Choroid plexus epithelial cell (primary cell): Measurements from ENCODE around the gene IGFBP5.

ENCODE experiments used
- DNase-seq: peaks from one replicate; pipeline ENCODE4 v3.0.0-alpha.2; 2010; ENCODE audit warnings: low read depth
- H3K4me3 ChIP-seq: 2 replicates; pipeline ENCODE4 v1.5.1; 2011; ENCODE audit warnings: low read depth, mild to moderate bottlenecking, control low read depth, low read length, moderate library complexity
- TF ChIP-seq, protein P1 (sequence below): conservative IDR thresholded peaks from 2 replicates; pipeline ENCODE4 v1.5.1; 2011; ENCODE audit warnings: low read depth, mild to moderate bottlenecking, control low read depth, inconsistent platforms, low read length, moderate library complexity

IGFBP5 gene

DNA sequence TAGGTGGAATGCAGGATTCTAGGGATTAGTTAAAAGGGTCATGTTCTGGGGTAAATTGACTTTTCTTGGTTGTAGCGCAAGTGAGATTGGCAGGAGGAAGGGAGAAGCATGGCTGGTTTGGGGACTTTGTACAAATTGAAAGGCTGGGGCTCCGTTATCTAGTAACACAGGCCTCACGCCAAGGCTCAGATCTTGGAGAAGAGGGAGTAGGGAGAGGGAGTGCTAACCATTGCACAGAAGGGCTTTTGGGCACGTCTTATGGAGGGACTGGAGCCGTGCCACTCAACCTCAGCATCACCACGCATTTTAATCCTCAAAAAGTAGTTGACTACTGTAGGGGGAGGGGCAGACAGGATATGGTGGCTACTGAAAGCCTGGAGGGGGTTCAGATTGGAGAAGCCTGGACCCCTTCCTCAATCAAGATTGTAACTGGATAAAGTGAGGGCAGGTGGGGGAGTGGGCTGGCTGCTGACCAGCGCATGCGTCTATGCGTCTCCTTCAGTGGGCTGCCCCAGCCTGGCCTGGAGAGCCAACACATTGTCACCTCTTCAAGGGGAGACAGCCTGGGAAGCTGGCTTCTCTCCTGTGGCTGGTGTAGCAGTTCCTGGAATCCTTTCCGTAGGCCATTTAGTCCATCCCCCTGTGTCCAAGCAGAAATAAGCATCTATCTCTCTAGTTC is 14.3 kb downstream of the IGFBP5 start:
- H3K4me3 ChIP-seq, result no peak overlapping the region
- TF ChIP-seq, protein P1, sequence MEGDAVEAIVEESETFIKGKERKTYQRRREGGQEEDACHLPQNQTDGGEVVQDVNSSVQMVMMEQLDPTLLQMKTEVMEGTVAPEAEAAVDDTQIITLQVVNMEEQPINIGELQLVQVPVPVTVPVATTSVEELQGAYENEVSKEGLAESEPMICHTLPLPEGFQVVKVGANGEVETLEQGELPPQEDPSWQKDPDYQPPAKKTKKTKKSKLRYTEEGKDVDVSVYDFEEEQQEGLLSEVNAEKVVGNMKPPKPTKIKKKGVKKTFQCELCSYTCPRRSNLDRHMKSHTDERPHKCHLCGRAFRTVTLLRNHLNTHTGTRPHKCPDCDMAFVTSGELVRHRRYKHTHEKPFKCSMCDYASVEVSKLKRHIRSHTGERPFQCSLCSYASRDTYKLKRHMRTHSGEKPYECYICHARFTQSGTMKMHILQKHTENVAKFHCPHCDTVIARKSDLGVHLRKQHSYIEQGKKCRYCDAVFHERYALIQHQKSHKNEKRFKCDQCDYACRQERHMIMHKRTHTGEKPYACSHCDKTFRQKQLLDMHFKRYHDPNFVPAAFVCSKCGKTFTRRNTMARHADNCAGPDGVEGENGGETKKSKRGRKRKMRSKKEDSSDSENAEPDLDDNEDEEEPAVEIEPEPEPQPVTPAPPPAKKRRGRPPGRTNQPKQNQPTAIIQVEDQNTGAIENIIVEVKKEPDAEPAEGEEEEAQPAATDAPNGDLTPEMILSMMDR, result no peak
- DNase-seq, result no peak

DNA sequence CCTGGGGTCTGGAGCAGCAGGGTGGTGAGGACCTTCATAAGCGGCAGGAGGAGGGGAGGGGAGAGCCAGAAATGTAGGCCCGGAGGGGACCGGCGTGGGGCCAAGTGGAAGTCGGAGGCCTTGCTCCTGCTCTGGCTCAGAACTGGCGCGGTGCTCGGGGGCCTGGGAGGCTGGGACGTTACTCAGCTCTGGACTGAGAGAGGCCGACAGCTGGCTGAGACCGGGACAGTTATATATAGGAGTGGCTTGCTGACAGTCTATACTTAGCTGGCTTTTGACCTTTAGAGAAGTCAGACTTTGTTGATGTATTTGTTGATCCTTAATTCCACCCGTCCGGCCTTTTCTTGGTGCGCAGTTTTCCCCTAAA is 15.7 kb downstream of the IGFBP5 start:
- DNase-seq, result no peak
- no peak overlapping the region for H3K4me3 ChIP-seq
- TF ChIP-seq, protein P1, result no peak

DNA sequence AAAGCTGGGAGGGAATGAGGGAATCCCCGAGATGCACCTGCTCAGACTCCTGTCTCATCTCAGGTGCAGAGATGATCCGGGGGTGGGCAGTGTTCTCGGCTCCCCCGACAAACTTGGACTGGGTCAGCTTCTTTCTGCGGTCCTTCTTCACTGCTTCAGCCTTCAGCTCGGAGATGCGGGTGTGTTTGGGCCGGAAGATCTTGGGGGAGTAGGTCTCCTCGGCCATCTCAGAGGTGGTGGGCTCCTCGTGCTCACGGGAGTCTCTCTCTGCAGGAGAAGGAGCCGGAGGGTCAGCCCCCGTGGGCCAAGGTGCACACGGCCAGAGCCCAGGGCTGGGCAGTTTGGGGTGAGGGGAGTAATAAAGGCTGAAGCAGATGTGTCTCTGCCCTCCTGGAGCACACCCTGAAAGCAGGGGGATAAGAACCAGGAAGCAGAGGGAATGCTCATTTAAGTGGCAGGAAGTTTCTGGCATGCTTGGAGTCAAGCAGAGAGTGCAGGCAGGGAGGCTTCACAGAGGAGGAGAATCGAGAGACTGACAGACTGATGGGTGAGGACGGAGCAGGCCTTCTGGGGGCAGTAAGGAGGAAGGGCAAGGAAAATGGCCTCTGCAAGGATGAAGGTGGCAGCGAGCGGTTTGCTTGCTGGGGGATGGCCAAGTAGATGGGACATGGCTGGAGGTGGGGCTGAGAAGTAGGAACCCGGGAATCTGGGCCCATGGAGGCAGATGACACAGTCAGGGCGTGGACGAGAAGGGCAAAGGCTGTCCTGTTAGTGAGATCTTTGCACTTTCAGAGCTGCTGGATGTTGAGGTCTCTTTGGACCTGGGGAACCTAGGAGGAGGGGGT is 16.3 kb downstream of the IGFBP5 start:
- no peak overlapping the region for H3K4me3 ChIP-seq
- no peak for DNase-seq
- TF ChIP-seq, protein P1, result no peak

DNA sequence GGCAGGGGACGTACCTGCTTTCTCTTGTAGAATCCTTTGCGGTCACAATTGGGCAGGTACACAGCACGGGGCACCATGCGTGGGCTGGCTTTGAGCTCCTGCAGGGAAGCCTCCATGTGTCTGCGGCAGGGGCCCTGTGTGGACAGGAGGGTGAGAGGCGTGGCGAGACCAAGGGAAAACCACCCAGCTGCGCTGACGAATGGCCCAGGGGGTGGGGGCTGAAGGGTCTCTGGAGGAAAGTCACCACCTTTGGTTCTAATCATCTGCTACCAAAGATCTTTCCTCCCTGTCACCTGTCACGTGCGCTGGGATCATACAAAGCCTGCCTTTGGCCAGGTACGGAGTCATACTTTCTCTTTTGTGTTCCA is 17.3 kb downstream of the IGFBP5 start:
- TF ChIP-seq, protein P1, result no peak
- H3K4me3 ChIP-seq, result no peak overlapping the region
- DNase-seq, result no peak

DNA sequence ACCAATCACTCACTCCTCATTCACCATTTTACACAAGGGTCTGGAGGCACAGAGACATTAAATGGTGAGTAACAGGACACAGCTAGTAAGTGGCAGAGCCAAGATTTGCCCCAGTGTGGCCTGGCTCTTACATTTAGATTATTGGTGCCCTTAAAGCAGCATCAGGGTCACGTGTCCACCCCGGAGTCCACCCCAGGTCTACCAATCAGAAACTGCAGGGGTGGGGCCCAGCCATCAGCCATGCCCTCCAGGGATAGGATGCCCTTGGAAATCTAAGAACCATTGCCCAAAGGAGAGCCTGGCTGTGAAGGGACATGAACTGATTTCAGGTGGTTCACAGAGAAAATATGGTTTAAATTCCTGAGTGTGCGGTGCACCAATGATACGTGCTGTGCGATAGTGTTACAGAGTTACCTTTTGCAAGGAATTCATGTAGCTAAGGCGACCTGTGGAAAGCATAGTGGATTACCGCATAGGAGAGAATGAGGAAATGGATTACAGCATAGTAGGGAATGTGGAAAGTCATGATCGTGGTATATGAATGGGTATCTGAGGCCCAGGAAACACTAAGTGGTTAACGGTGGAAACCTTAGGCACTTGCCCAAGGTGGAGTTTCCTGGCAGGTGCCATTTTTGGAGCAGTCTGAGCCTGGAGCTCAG is 17.8 kb downstream of the IGFBP5 start:
- DNase-seq, result no peak
- TF ChIP-seq, protein P1, result no peak
- H3K4me3 ChIP-seq, result no peak overlapping the region

DNA sequence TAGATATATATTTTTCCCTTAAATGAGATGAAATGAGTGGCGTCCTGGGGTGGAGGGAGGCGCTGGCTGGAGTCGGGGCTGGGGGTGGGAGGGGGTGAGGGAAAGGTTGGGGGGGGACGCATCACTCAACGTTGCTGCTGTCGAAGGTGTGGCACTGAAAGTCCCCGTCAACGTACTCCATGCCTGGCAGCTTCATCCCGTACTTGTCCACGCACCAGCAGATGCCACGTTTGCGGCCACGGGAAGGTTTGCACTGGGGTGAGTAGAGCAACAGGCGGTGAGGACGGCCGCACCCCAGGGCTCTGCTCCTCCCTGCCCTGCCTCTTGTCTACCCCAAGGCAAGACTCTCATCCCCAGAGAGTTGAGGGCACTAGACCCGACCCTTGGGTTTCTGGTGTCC is 18.7 kb downstream of the IGFBP5 start:
- H3K4me3 ChIP-seq, result no peak overlapping the region
- TF ChIP-seq, protein P1, result no peak
- DNase-seq, result no peak
